H54 (cell line): ENCODE measurements around the gene KEAP1.
A peak's percentile ranks its signal among the peaks of the same experiment; 100 is the strongest.
"Not testable (repeated sequence)": the region's sequence is repeated elsewhere in the genome, so short reads cannot be mapped to it uniquely, and the experiment has no call there.

Experiments used
- DNase-seq: peaks from one replicate; pipeline ENCODE4 v3.0.0; 2011; ENCODE audit warnings: low spot score, mixed read lengths; ENCODE audit not compliant: insufficient read length
- FAIRE-seq: peaks from 3 replicates; lab custom pipeline; 2011; peaks lifted over from hg19 to GRCh38; lab: Jason Lieb, UNC
- POLR2A ChIP-seq: IDR thresholded peaks from 2 replicates; pipeline ENCODE4 v1.6.1; 2011; ENCODE audit warnings: low read depth, mild to moderate bottlenecking, low read length

The KEAP1 gene

GRCh38 chr19:10503002-10503789, at the start of gene KEAP1:
Gene KEAP1, minus strand, starts transcription at chr19:10503356. Its CDS starts 3,323 bp downstream, at chr19:10500033.
- FAIRE-seq (no peak), DNase-seq (no peak)
- no peak; the same call in 1 of the 2 replicates for TF ChIP-seq POLR2A

- no peak for DNase-seq
- no peak for TF ChIP-seq POLR2A
- no peak for FAIRE-seq
Measured at GRCh38 chr19:10552510-10553053, 49.4 kb upstream of the KEAP1 start.

GRCh38 chr19:10551698-10552301, 48.6 kb upstream of the KEAP1 start:
- TF ChIP-seq POLR2A: no peak
- DNase-seq (peak; percentile 61), FAIRE-seq (no peak)

- not testable (repeated sequence) for FAIRE-seq
Measured at GRCh38 chr19:10551006-10551405, 47.9 kb upstream of the KEAP1 start.

GRCh38 chr19:10550336-10550735, 47.2 kb upstream of the KEAP1 start:
- TF ChIP-seq POLR2A: no peak
- FAIRE-seq (no peak), DNase-seq (no peak)

More at GRCh38 chr19:10551006-10551405, 47.9 kb upstream of the KEAP1 start:
- DNase-seq: not testable (repeated sequence)

- FAIRE-seq (no peak), DNase-seq (no peak)
- no peak for TF ChIP-seq POLR2A
Measured at GRCh38 chr19:10549733-10550132, 46.6 kb upstream of the KEAP1 start.

GRCh38 chr19:10548746-10549276, 45.7 kb upstream of the KEAP1 start:
- FAIRE-seq (no peak), DNase-seq (no peak)
- no peak for TF ChIP-seq POLR2A

- FAIRE-seq (no peak), DNase-seq (no peak)
- TF ChIP-seq POLR2A: no peak
Measured at GRCh38 chr19:10546817-10547216, 43.7 kb upstream of the KEAP1 start.

- TF ChIP-seq POLR2A: no peak
- no peak for FAIRE-seq
- no peak for DNase-seq
Measured at GRCh38 chr19:10544753-10545251, 41.6 kb upstream of the KEAP1 start.

GRCh38 chr19:10544242-10544752, 41.1 kb upstream of the KEAP1 start:
- no peak for DNase-seq
- no peak for TF ChIP-seq POLR2A
- no peak for FAIRE-seq

- peak; percentile 81 for TF ChIP-seq POLR2A
- DNase-seq: peak; percentile 88
- FAIRE-seq: no peak
Measured at GRCh38 chr19:10543420-10544241, 40.5 kb upstream of the KEAP1 start, which contains the start of gene ATG4D. Gene ATG4D, plus strand, starts transcription at chr19:10543904. Its CDS starts 187 bp downstream, at chr19:10544091.

GRCh38 chr19:10543059-10543419, 39.9 kb upstream of the KEAP1 start:
- no peak for TF ChIP-seq POLR2A
- DNase-seq (no peak), FAIRE-seq (no peak)

GRCh38 chr19:10539016-10539415, 35.9 kb upstream of the KEAP1 start:
- FAIRE-seq, DNase-seq: not testable (repeated sequence)
